Measurements from ENCODE around the gene SH3PXD2B.

DNA sequence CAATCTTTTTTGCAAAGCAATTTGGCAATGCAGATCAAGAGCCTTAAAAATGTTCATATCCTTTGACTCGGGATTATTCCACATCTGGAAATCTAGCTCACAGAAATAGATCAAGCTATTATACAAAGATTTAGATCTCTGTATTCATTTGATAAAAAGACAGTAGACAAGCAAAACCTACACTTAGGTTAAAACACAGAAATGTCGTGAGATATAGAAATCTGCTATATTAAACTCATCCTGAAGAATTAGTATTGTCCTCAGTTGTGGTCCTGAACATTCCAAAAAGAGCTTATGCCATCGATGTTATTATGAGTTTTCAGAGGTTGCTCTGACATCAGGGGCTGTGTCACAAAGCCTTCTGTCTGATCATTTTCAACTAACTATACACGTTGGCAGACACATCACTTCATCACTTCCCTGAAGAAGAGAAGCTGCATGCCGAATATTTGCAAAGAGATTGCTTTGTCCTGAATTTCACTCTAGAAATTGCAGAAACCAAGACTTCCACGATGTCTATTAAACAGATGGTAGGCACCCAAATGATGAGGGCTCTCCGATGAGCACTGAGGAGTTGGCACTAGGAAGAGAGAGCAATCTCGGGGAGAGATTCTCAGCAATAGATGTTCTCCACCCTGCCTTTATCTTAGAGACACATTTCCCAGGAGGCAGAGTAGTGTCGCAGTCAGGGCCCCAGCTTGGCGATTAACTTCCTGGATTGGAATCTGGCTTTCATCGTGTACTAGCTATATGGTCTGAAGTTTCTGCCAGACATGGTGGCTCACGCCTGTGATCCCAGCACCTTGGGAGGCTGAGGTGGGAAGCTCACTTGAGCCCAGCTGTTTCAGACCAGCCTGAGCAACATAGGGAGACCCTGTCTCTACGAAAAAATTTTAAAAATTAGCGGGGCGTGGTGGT is 168.8 kb downstream of the SH3PXD2B start:
- TF ChIP-seq POLR2A (IDR thresholded peaks at IDR 0.05) = no peak
- TF ChIP-seq, protein P1, sequence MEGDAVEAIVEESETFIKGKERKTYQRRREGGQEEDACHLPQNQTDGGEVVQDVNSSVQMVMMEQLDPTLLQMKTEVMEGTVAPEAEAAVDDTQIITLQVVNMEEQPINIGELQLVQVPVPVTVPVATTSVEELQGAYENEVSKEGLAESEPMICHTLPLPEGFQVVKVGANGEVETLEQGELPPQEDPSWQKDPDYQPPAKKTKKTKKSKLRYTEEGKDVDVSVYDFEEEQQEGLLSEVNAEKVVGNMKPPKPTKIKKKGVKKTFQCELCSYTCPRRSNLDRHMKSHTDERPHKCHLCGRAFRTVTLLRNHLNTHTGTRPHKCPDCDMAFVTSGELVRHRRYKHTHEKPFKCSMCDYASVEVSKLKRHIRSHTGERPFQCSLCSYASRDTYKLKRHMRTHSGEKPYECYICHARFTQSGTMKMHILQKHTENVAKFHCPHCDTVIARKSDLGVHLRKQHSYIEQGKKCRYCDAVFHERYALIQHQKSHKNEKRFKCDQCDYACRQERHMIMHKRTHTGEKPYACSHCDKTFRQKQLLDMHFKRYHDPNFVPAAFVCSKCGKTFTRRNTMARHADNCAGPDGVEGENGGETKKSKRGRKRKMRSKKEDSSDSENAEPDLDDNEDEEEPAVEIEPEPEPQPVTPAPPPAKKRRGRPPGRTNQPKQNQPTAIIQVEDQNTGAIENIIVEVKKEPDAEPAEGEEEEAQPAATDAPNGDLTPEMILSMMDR (IDR thresholded peaks at IDR 0.05) = no peak

All from thyroid gland (tissue), 4 donors.